ENCODE results near the gene PCGF6. TPM values are rescaled to one million over a fixed set of nuclear protein-coding genes. Genes with fewer than 3 reads are reported as not detected.
"Not testable (repeated sequence)": the region's sequence is repeated elsewhere in the genome, so short reads cannot be mapped to it uniquely, and the experiment has no call there.

Gene PCGF6
- total RNA-seq, 2 experiments from 2014 or later = 13.9 to 15.1 TPM

DNA sequence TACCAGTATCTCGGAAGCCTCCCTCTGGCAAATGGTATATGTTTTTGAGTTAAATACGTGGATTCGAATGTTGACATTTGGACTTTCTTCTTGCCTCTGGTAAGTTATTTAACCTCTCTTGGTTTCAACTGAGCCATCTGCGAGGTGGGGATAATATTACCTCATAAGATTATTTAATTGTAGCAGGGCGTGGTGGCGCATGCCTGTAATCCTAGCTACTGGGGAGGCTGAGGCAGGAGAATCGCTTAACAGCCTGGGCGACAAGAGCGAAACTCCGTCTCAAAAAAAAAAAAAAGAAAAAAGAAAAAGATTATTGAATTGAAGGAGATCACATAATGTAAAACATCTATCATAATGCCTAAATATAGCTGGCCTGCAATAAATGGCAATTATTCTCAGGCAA is 16.4 kb upstream of the PCGF6 start:
- CTCF ChIA-PET = interaction anchor here (0.9 to 2.0 kb wide), 3 partner anchors 14 to 108 kb away, joined by 3 to 9 read pairs (median 8); partner anchors contain the start of genes ATP5MK and PDCD11
- peak; percentile 31 for DNase-seq
- no peaks in the 10 kb centered on the region for H3K27me3 Mint-ChIP-seq

DNA sequence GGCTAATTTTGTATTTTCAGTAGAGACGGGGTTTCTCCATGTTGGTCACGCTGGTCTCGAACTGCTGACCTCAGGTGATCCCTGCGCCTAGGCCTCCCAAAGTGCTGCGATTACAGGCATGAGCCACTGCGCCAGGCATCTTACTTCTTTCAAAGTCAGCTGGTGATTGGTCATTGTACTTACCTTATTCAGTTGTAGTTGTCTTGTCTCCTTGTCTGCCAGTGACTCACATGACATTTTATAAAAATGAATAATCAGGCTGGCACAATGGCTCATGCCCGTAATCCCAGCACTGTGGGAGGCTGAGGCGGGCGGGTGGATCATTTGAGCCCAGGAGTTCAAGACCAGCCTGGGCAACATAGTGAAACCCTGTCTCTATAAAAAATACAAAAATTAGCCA is 9.9 kb upstream of the PCGF6 start:
- not testable (repeated sequence) for H3K27ac Mint-ChIP-seq; DNase-seq; H3K9me3 Mint-ChIP-seq; H3K27me3 Mint-ChIP-seq; H3K4me1 Mint-ChIP-seq; H3K4me3 Mint-ChIP-seq; H3K36me3 Mint-ChIP-seq (ENCODE audit: low read depth)
- CTCF ChIA-PET = interaction anchor here (0.7 kb wide), 1 partner anchor 9 kb away, joined by 3 read pairs; no protein-coding TSS in a partner anchor
- POLR2A ChIA-PET = interaction anchor here (1.2 kb wide), 1 partner anchor 8 kb away, joined by 3 read pairs; no protein-coding TSS in a partner anchor

More for the DNA sequence above, 16.4 kb upstream of the PCGF6 start:
- peaks cover 23% of the 10 kb centered on the region for H3K4me1 Mint-ChIP-seq
- H3K27ac Mint-ChIP-seq = peak overlapping the region; percentile 88
- peak overlapping the region; percentile 87 for H3K4me3 Mint-ChIP-seq
- POLR2A ChIA-PET = interaction anchor here (1.0 to 3.7 kb wide), 9 partner anchors 11 to 723 kb away, joined by 3 to 37 read pairs (median 8); partner anchors contain the start of genes ATP5MK, CALHM2, NT5C2 and PCGF6
- peaks cover 9% of the 10 kb centered on the region for H3K36me3 Mint-ChIP-seq (ENCODE audit: low read depth)
- H3K9me3 Mint-ChIP-seq = no peaks in the 10 kb centered on the region

DNA sequence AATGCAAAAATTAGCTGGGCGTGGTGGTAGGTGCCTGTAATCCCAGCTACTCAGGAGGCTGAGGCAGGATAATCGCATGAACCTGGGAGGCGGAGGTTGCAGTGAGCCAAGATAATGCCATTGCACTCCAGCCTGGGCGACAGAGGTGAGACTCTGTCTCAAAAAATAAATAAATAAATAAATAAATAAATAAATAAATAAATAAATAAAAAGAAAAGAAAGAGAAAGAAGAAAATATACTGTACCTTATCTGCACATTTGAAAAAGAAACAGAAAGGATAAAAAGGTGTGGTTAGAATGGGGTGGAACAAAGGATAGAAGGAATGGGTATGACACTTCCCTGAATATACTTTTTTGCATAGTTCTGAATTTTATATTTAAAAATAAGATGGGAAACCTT is 8.6 kb upstream of the PCGF6 start:
- POLR2A ChIA-PET; H3K9me3 Mint-ChIP-seq; CTCF ChIA-PET; DNase-seq; H3K4me3 Mint-ChIP-seq; H3K27ac Mint-ChIP-seq; H3K36me3 Mint-ChIP-seq (ENCODE audit: low read depth); H3K4me1 Mint-ChIP-seq; H3K27me3 Mint-ChIP-seq: not testable (repeated sequence)

DNA sequence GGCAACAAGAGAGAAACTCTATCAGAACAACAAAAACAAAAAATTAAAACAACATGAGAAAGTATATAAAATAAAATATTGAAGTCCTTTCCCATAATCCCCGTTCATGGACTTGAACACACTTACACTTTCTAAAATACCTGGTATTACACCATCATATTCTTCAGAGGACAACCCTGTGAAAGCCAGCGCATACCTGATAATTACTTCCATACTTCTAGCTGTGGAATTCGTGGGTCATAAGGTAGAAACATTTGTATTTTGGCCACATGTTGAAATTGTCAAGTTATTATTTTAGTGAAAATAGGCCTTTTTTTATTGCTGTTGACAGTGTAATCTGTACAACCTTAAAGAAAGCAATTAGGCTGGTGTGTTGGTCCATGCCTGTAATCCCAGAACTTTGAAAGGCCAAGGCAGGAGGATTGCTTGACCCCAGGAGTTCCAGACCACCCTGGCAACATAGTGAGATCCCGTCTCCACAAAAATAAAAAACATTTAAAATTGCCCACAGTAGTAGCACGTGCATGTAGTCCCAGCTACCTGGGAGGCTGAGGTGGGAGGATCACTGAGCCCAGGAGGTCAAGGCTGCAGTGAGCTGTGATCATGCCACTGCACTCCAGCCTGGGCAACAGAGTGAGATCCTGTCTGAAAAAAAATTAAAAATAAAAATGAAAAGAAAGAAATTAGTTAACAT is 5.1 kb upstream of the PCGF6 start:
- DNase-seq = no peak
- ChIA-PET CTCF (interaction anchor here (1.4 kb wide), 1 partner anchor 9 kb away, joined by 3 read pairs; no protein-coding TSS in a partner anchor), POLR2A (interaction anchor here (0.6 to 1.7 kb wide), 2 partner anchors 11 to 612 kb away, joined by 3 to 5 read pairs; partner anchors contain the start of gene TAF5)
- Mint-ChIP-seq H3K4me3 (no peak overlapping the region), H3K27ac (no peak overlapping the region), H3K27me3 (no peaks in the 10 kb centered on the region), H3K9me3 (no peaks in the 10 kb centered on the region), H3K36me3 (ENCODE audit: low read depth) (no peaks in the 10 kb centered on the region), H3K4me1 (peaks cover 4% of the 10 kb centered on the region)

DNA sequence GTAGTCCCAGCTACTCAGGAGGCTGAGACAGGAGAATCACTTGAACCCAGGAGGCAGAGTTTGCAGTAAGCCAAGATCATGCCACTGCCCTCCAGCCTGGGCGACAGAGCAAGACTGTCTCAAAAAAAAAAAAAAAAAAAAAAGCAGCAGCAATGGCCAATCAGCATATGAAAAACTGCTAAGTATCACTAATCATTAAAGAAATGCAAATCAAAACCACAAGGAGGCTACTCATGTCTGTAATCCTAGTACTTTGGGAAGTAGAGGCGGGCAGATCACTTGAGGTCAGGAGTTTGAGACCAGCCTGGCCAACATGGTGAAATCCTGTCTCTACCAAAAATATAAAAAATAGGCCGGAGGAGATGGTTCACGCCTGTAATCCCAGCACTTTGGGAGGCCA is 3.6 kb upstream of the PCGF6 start:
- H3K9me3 Mint-ChIP-seq; H3K4me3 Mint-ChIP-seq; H3K4me1 Mint-ChIP-seq; H3K27ac Mint-ChIP-seq; H3K27me3 Mint-ChIP-seq; DNase-seq; POLR2A ChIA-PET; H3K36me3 Mint-ChIP-seq (ENCODE audit: low read depth): not testable (repeated sequence)
- CTCF ChIA-PET = interaction anchor here (1.3 kb wide), 1 partner anchor 13 kb away, joined by 8 read pairs; the partner anchor contains the start of gene TAF5

- no peak for DNase-seq
- Mint-ChIP-seq H3K27me3 (no peaks in the 10 kb centered on the region), H3K9me3 (no peaks in the 10 kb centered on the region), H3K27ac (no peak overlapping the region), H3K4me1 (peaks cover 12% of the 10 kb centered on the region), H3K4me3 (no peak overlapping the region), H3K36me3 (ENCODE audit: low read depth) (peaks cover 6% of the 10 kb centered on the region)
- CTCF ChIA-PET = interaction anchor here (0.7 to 1.4 kb wide), 5 partner anchors 15 to 436 kb away, joined by 3 to 8 read pairs (median 3); partner anchors contain the start of gene TAF5
- POLR2A ChIA-PET = interaction anchor here (0.8 to 1.7 kb wide), 2 partner anchors 15 to 100 kb away, joined by 3 to 10 read pairs; partner anchors contain the start of gene TAF5
Measured at GRCh38 chr10:103353281-103353680, 2.3 kb upstream of the PCGF6 start.

DNA sequence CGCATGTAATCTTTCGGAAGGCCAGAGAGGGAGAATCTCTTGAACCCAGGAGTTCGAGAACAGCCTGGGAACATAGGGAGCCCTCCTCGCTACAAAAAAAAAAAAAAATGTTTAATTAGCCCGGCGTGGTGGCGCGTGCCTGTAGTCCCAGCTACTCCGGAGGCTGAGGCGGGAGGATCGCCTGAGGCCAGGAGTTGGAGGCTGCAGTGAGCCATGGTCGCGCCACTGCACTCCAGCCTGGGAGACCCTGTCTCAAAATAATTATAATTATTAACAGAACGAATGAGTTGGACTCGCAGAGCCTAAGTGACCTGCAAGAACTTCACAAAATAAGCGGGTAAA is 794 bp downstream of the PCGF6 start:
- H3K27ac Mint-ChIP-seq = peak overlapping the region; percentile 58
- CTCF ChIA-PET = interaction anchor here (0.8 to 2.5 kb wide), 4 partner anchors 16 to 871 kb away, joined by 3 to 10 read pairs (median 4); partner anchors contain the start of gene ATP5MK

GRCh38 chr10:103336370-103336769 is 14.6 kb downstream of the PCGF6 start:
- no peaks in the 10 kb centered on the region for H3K9me3 Mint-ChIP-seq
- ChIA-PET POLR2A (no interaction called here), CTCF (no interaction called here)
- H3K36me3 Mint-ChIP-seq (ENCODE audit: low read depth) = peaks cover 21% of the 10 kb centered on the region
- H3K27ac Mint-ChIP-seq = no peak overlapping the region
- H3K4me1 Mint-ChIP-seq = no peaks in the 10 kb centered on the region
- no peak for DNase-seq
- H3K27me3 Mint-ChIP-seq = no peaks in the 10 kb centered on the region
- no peak overlapping the region for H3K4me3 Mint-ChIP-seq

More for the DNA sequence above, 794 bp downstream of the PCGF6 start:
- H3K36me3 Mint-ChIP-seq (ENCODE audit: low read depth) = peaks cover 19% of the 10 kb centered on the region
- no peaks in the 10 kb centered on the region for H3K9me3 Mint-ChIP-seq
- H3K4me3 Mint-ChIP-seq = peak overlapping the region; percentile 90
- H3K4me1 Mint-ChIP-seq = peaks cover 12% of the 10 kb centered on the region
- no peaks in the 10 kb centered on the region for H3K27me3 Mint-ChIP-seq
- POLR2A ChIA-PET = interaction anchor here (1.0 to 2.8 kb wide), 7 partner anchors 16 to 158 kb away, joined by 3 to 25 read pairs (median 6); partner anchors contain the start of genes ATP5MK, NT5C2, PDCD11 and TAF5
- no peak for DNase-seq

GRCh38 chr10:103334567-103334966 is 16.4 kb downstream of the PCGF6 start:
- H3K27me3 Mint-ChIP-seq = no peaks in the 10 kb centered on the region
- no peak overlapping the region for H3K4me3 Mint-ChIP-seq
- no peaks in the 10 kb centered on the region for H3K9me3 Mint-ChIP-seq
- no peak for DNase-seq
- ChIA-PET POLR2A (interaction anchor here (1.9 kb wide), 1 partner anchor 16 kb away, joined by 6 read pairs; the partner anchor contains the start of gene PCGF6), CTCF (interaction anchor here (0.6 to 2.3 kb wide), 20 partner anchors 9 to 501 kb away, joined by 3 to 12 read pairs (median 4); partner anchors contain the start of genes CNNM2, CYP17A1 and INA)
- H3K4me1 Mint-ChIP-seq = no peaks in the 10 kb centered on the region
- H3K36me3 Mint-ChIP-seq (ENCODE audit: low read depth) = peaks cover 23% of the 10 kb centered on the region
- no peak overlapping the region for H3K27ac Mint-ChIP-seq

DNA sequence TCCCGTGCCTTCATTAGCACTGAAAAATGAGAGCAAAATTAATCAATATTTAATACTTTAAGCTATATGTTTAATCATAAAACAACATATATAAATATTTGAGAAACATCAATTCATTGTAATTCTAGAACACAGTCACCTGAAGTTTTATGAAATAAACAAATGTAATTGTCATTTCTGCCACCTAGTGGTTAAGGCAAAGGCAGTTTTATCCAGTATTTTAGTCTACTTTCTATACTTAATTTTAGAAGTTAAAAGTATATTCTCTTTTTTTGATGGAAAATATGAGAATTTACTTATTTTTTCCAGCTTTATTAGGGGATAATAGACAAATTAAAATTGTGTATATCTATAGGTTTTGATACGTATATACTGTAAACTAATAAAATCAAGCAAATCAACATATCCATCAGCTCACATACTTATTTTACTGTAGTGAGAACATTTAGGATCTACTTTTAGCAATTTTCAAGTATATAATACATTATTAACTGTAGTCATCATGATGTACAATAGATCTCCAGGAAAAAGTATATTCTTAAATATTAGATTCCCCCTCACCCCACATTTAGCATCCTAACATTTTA is 16.9 kb downstream of the PCGF6 start:
- H3K4me1 Mint-ChIP-seq = no peaks in the 10 kb centered on the region
- H3K27me3 Mint-ChIP-seq = no peaks in the 10 kb centered on the region
- no peak overlapping the region for H3K4me3 Mint-ChIP-seq
- ChIA-PET POLR2A (interaction anchor here (0.5 to 1.9 kb wide), 2 partner anchors 16 to 21 kb away, joined by 3 to 6 read pairs; partner anchors contain the start of gene PCGF6), CTCF (interaction anchor here (0.6 to 2.3 kb wide), 29 partner anchors 9 to 501 kb away, joined by 3 to 12 read pairs (median 4); partner anchors contain the start of genes CNNM2, CYP17A1 and INA)
- H3K9me3 Mint-ChIP-seq = no peaks in the 10 kb centered on the region
- H3K36me3 Mint-ChIP-seq (ENCODE audit: low read depth) = peaks cover 23% of the 10 kb centered on the region
- DNase-seq = no peak
- H3K27ac Mint-ChIP-seq = no peak overlapping the region

GRCh38 chr10:103327906-103328305 is 23.0 kb downstream of the PCGF6 start:
- CTCF ChIA-PET = no interaction called here

DNA sequence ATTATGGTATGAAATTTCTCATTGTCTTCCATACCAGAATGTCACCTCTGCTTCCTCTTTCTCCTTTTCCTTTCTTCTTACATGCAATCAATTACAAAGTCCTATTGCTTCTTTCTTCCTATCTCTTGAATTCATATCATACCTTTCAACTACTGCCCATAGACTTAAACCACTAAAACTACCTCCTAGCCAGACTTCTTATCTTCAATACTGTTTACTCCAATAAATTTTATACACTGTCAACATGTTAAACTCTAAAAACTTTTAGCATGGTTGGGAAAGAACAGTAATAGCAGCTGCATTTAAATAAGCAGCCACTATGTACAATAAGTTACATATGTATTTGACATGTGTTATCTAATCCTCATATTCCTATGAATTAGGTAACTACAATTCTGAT is 34.9 kb downstream of the PCGF6 start:
- H3K9me3 Mint-ChIP-seq = no peaks in the 10 kb centered on the region
- ChIA-PET POLR2A (no interaction called here), CTCF (interaction anchor here (1.9 kb wide), 1 partner anchor 17 kb away, joined by 5 read pairs; no protein-coding TSS in a partner anchor)
- no peak overlapping the region for H3K4me3 Mint-ChIP-seq
- H3K27me3 Mint-ChIP-seq = no peaks in the 10 kb centered on the region
- DNase-seq = no peak
- no peaks in the 10 kb centered on the region for H3K4me1 Mint-ChIP-seq
- H3K36me3 Mint-ChIP-seq (ENCODE audit: low read depth) = peaks cover 29% of the 10 kb centered on the region
- no peak overlapping the region for H3K27ac Mint-ChIP-seq

More at GRCh38 chr10:103327906-103328305, 23.0 kb downstream of the PCGF6 start:
- DNase-seq = no peak
- H3K4me1 Mint-ChIP-seq = no peaks in the 10 kb centered on the region
- no peaks in the 10 kb centered on the region for H3K9me3 Mint-ChIP-seq
- H3K4me3 Mint-ChIP-seq = no peak overlapping the region
- no peak overlapping the region for H3K27ac Mint-ChIP-seq
- H3K27me3 Mint-ChIP-seq = no peaks in the 10 kb centered on the region
- H3K36me3 Mint-ChIP-seq (ENCODE audit: low read depth) = peaks cover 43% of the 10 kb centered on the region
- POLR2A ChIA-PET = no interaction called here

DNA sequence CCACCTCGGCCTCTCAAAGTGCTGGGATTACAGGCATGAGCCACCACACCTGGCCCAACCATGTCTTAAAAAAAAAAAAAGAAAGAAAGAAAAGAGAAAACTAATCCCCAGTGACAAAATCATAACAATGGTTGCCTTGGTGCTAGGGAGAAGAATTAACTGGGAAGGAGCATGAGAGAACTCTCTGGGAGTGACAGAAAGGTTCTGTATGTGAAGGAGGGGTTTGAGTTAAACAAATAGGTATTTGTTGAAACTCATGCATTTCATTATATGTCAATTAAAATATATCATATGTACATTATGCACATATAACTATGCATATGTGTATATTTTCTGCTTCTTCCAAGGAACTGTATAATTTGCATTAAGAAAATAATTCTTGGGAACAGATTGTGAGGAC is 40.7 kb downstream of the PCGF6 start:
- no peaks in the 10 kb centered on the region for H3K4me1 Mint-ChIP-seq
- DNase-seq = no peak
- CTCF ChIA-PET = no interaction called here

More for the DNA sequence above, 40.7 kb downstream of the PCGF6 start:
- H3K27ac Mint-ChIP-seq = no peak overlapping the region
- no peaks in the 10 kb centered on the region for H3K27me3 Mint-ChIP-seq
- peaks cover 43% of the 10 kb centered on the region for H3K36me3 Mint-ChIP-seq (ENCODE audit: low read depth)
- no peak overlapping the region for H3K4me3 Mint-ChIP-seq
- POLR2A ChIA-PET = no interaction called here
- H3K9me3 Mint-ChIP-seq = no peaks in the 10 kb centered on the region
